ENCODE data around the gene ALAD. TPM values are rescaled to one million over a fixed set of nuclear protein-coding genes. Genes with fewer than 3 reads are reported as not detected.
A peak's percentile ranks its signal among the peaks of the same experiment; 100 is the strongest.

ALAD gene
- total and polyA plus RNA-seq, 9 of the 15 experiments (the other 6 are each of a cell fraction or from before 2014, with no cell fraction given): 1.3 to 12.7 (median 6.8) TPM

- TF ChIP-seq ZMIZ1 (IDR thresholded peaks at IDR 0.05; ENCODE audit: low read depth in 2 of 2, low read length in 2 of 2) (no peak), ZNF41 (CRISPR knock-in tag; conservative IDR thresholded peaks at IDR 0.05) (no peak), TEAD1 (CRISPR knock-in tag; IDR thresholded peaks at IDR 0.05) (peak; percentile 55 to 77; a peak in 2 of 4 replicates), KDM4B (IDR thresholded peaks at IDR 0.05; ENCODE audit: borderline replicate concordance in 2 of 2, low read depth in 1 of 2) (peak in 1 of 2 experiments; percentile 91; a peak in 2 of 4 replicates), HNRNPLL (IDR thresholded peaks at IDR 0.05; ENCODE audit: low read depth, low read length, poor library complexity, severe bottlenecking) (peak; percentile 55), CBFA2T2 (conservative IDR thresholded peaks at IDR 0.05) (no peak), PHF8 (IDR thresholded peaks at IDR 0.05; ENCODE audit: borderline replicate concordance, low read length) (peak; percentile 83; the same call in 1 of the 2 replicates), NCOA2 (IDR thresholded peaks at IDR 0.05; ENCODE audit: partially characterized antibody in 2 of 2) (no peak), KDM2B (CRISPR knock-in tag; IDR thresholded peaks at IDR 0.05) (no peak), TBP (optimal IDR thresholded peaks at IDR 0.05; ENCODE audit: low read depth, low read length) (peak; percentile 71), RBM15 (IDR thresholded peaks at IDR 0.05; ENCODE audit: insufficient read depth, low read length) (no peak), ZC3H11A (IDR thresholded peaks at IDR 0.05; ENCODE audit: low read depth, low read length) (no peak), RCOR1 (IDR thresholded peaks at IDR 0.05; ENCODE audit: borderline replicate concordance in 1 of 2, low read depth in 2 of 2, low read length in 2 of 2) (peak in 1 of 2 experiments; percentile 58; a peak in 1 of 4 replicates), ELF4 (CRISPR knock-in tag; IDR thresholded peaks at IDR 0.05) (0 out of 2 replicates have a peak, but pooled peaks have one; percentile 49), ATF4 (CRISPR knock-in tag; IDR thresholded peaks at IDR 0.05) (peak; percentile 53; the same call in 1 of the 2 replicates), ZNF395 (CRISPR knock-in tag; IDR thresholded peaks at IDR 0.05) (no peak), ZNF316 (IDR thresholded peaks at IDR 0.05) (peak; percentile 74), MAFF (IDR thresholded peaks at IDR 0.05; ENCODE audit: low read length) (no peak), MAX (CRISPR knock-in tag; IDR thresholded peaks at IDR 0.05) (peak; percentile 59)
Measured at GRCh38 chr9:113401027-113401792, at the start of gene ALAD (continued).
